Hematopoietic multipotent progenitor cell treated with erythropoietin and hydrocortisone succinate and interleukin-3 and kit ligand, for 17 days (in vitro differentiated cells): Measurements from ENCODE around the gene MT1A.
"Not testable (repeated sequence)": the region's sequence is repeated elsewhere in the genome, so short reads cannot be mapped to it uniquely, and the experiment has no call there.

ENCODE experiments used
- DNase-seq: peaks from one replicate; pipeline ENCODE4 v3.0.0-alpha.2; 2015; ENCODE audit warnings: low spot score

Gene MT1A

GRCh38 chr16:56657555-56658326 is 19.3 kb downstream of the MT1A start, which contains the start of gene MT1F:
Gene MT1F (plus strand): TSS chr16:56657959. CDS start chr16:56658059, 100 bp downstream.
- no peak for DNase-seq

GRCh38 chr16:56658327-56658875 is 19.9 kb downstream of the MT1A start:
- DNase-seq: no peak

- DNase-seq: no peak
Observed at GRCh38 chr16:56662357-56663354, 24.2 kb downstream of the MT1A start.

- no peak for DNase-seq
Observed at GRCh38 chr16:56664506-56664905, 26.0 kb downstream of the MT1A start.

- not testable (repeated sequence) for DNase-seq
Observed at GRCh38 chr16:56665286-56666261, 27.1 kb downstream of the MT1A start.

GRCh38 chr16:56667581-56668571 is 29.4 kb downstream of the MT1A start, which contains the start of gene MT1G:
Gene MT1G (minus strand): TSS chr16:56668065. CDS start chr16:56667993, 72 bp downstream.
- DNase-seq: no peak

GRCh38 chr16:56669005-56669839 is 30.8 kb downstream of the MT1A start, which contains the start of gene MT1H:
Gene MT1H (plus strand): TSS chr16:56669814. CDS start chr16:56669885, 71 bp downstream.
- no peak for DNase-seq

GRCh38 chr16:56669840-56670619 is 31.6 kb downstream of the MT1A start:
- no peak for DNase-seq

- DNase-seq: no peak
Observed at GRCh38 chr16:56670620-56670934, 32.1 kb downstream of the MT1A start.

GRCh38 chr16:56671691-56672090 is 33.2 kb downstream of the MT1A start:
- not testable (repeated sequence) for DNase-seq

- DNase-seq: not testable (repeated sequence)
Observed at GRCh38 chr16:56672171-56672570, 33.7 kb downstream of the MT1A start.

GRCh38 chr16:56672761-56673536 is 34.5 kb downstream of the MT1A start:
- DNase-seq: no peak

- DNase-seq: no peak
Observed at GRCh38 chr16:56673921-56674320, 35.5 kb downstream of the MT1A start.

GRCh38 chr16:56674570-56674969 is 36.1 kb downstream of the MT1A start:
- DNase-seq: not testable (repeated sequence)

- DNase-seq: no peak
Observed at GRCh38 chr16:56675685-56676210, 37.3 kb downstream of the MT1A start.

- no peak for DNase-seq
Observed at GRCh38 chr16:56677474-56677873, 39.0 kb downstream of the MT1A start.
